SJSA1 (cell line): ENCODE measurements around the gene GRIN2A. TPM values are rescaled to one million over a fixed set of nuclear protein-coding genes. Genes with fewer than 3 reads are reported as not detected.

Experiments
- DNase-seq, 2 experiments: peaks; one replicate each; pipeline ENCODE4 v3.0.0-alpha.2; 2015 to 2020; ENCODE audit warnings: low spot score in 2 of 2, low read depth in 1 of 2
- H3K27ac ChIP-seq: fragments of 250-450 bp; sonication (Bioruptor Pico); 2 replicates; pipeline ENCODE4 v1.5.1; 2020; ENCODE audit warnings: mild to moderate bottlenecking, moderate library complexity
- H3K27me3 ChIP-seq: fragments of 250-450 bp; sonication (Bioruptor Pico); replicated peaks from 2 replicates; pipeline ENCODE4 v1.5.1; 2020; ENCODE audit warnings: mild to moderate bottlenecking, moderate library complexity
- H3K36me3 ChIP-seq: fragments of 250-450 bp; sonication (Bioruptor Pico); 2 replicates; pipeline ENCODE4 v1.5.1; 2020; ENCODE audit warnings: mild to moderate bottlenecking
- H3K4me1 ChIP-seq: fragments of 250-450 bp; sonication (Bioruptor Pico); replicated peaks from 2 replicates; pipeline ENCODE4 v1.6.1; 2021; ENCODE audit warnings: mild to moderate bottlenecking
- H3K4me3 ChIP-seq: fragments of 250-450 bp; sonication (Bioruptor Pico); 2 replicates; pipeline ENCODE4 v1.5.1; 2020; ENCODE audit warnings: mild to moderate bottlenecking
- H3K9me3 ChIP-seq: fragments of 250-450 bp; sonication (Bioruptor Pico); replicated peaks from 2 replicates; pipeline ENCODE4 v1.5.1; 2020; ENCODE audit warnings: mild to moderate bottlenecking
- total RNA-seq: library from RNA; depleted of rRNA; stranded (reverse); fragments of >200 nt; shearing (Covaris generic); gene quantifications from 2 replicates; pipeline ENCODE4 v1.2.3, GENCODE V29; 2014

GRIN2A gene
- total RNA-seq, 1 experiment from 2014 or later: not detected

GRCh38 chr16:9840761-9841665 is 341.2 kb downstream of the GRIN2A start:
- Histone ChIP-seq H3K36me3 (no peaks in the 10 kb centered on the region), H3K9me3 (no peaks in the 10 kb centered on the region), H3K27ac (no peak overlapping the region), H3K27me3 (no peaks in the 10 kb centered on the region), H3K4me3 (no peak overlapping the region), H3K4me1 (no peaks in the 10 kb centered on the region)
- DNase-seq: no peak

- Histone ChIP-seq H3K36me3 (no peaks in the 10 kb centered on the region), H3K4me1 (no peaks in the 10 kb centered on the region), H3K9me3 (no peaks in the 10 kb centered on the region), H3K27me3 (no peaks in the 10 kb centered on the region), H3K27ac (no peak overlapping the region), H3K4me3 (no peak overlapping the region)
- DNase-seq: no peak
Measured at GRCh38 chr16:9837481-9837880, 344.7 kb downstream of the GRIN2A start.

DNA sequence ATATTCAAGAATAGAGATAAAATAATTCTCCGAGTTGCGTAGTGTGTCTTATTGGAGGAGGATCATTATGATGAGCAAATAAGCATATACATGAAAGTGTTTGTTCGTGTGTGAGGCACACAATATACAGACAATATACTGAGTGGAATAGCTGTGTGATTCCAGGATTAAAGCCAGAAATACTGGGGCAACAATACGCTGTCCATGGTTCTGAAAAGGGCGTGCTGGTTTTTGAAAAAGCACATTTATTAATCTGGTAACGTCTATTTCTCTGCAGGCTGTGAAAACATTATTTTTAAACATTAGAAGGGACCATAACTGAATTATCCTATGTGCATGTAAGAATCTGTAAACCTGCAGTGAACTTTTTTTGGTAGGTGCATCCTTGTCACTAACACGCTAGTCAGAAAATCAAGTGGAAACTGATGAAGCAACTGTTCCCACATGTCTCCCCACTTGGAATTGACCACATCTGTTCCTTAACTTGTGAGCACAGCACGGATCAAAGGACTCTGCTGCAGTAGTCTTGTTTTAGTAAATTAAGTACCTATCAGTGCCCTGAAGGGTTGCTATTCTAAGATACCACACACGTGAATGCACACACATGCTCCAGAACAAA is 346.0 kb downstream of the GRIN2A start:
- DNase-seq: no peak
- no peaks in the 10 kb centered on the region for H3K4me1 ChIP-seq
- H3K27me3 ChIP-seq: no peaks in the 10 kb centered on the region

GRCh38 chr16:9827062-9827752 is 355.0 kb downstream of the GRIN2A start:
- no peaks in the 10 kb centered on the region for H3K9me3 ChIP-seq
- no peaks in the 10 kb centered on the region for H3K4me1 ChIP-seq
- DNase-seq: no peak
- H3K27ac ChIP-seq: no peak overlapping the region
- H3K27me3 ChIP-seq: no peaks in the 10 kb centered on the region
- no peaks in the 10 kb centered on the region for H3K36me3 ChIP-seq
- no peak overlapping the region for H3K4me3 ChIP-seq

More for the DNA sequence above, 346.0 kb downstream of the GRIN2A start:
- Histone ChIP-seq H3K4me3 (no peak overlapping the region), H3K27ac (no peak overlapping the region), H3K36me3 (no peaks in the 10 kb centered on the region), H3K9me3 (no peaks in the 10 kb centered on the region)

GRCh38 chr16:9826656-9827055 is 355.6 kb downstream of the GRIN2A start:
- Histone ChIP-seq H3K4me1 (no peaks in the 10 kb centered on the region), H3K4me3 (no peak overlapping the region), H3K9me3 (no peaks in the 10 kb centered on the region), H3K27ac (no peak overlapping the region), H3K27me3 (no peaks in the 10 kb centered on the region), H3K36me3 (no peaks in the 10 kb centered on the region)
- DNase-seq: no peak

- Histone ChIP-seq H3K36me3 (no peaks in the 10 kb centered on the region), H3K4me1 (no peaks in the 10 kb centered on the region), H3K9me3 (no peaks in the 10 kb centered on the region), H3K27ac (no peak overlapping the region), H3K27me3 (no peaks in the 10 kb centered on the region), H3K4me3 (no peak overlapping the region)
- no peak for DNase-seq
Measured at GRCh38 chr16:9824200-9825068, 357.8 kb downstream of the GRIN2A start.

DNA sequence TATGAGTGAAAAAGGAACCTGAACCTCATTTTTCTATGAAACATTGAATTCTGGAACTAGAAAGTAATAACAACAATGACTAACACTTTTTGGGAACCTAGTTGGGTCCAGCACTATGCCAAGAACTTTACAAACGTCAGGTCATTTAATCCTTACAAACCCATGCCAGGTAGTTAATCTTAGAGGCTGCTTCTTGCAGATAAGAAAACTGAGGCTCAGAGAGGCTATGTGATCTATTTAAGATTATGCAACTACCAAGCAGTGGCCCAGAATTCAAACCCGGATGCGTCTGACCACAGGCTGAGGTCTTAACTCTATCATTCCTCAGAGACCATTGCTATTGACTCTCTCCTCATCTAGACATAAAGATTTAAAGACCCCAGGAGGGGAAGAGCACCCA is 358.7 kb downstream of the GRIN2A start:
- no peaks in the 10 kb centered on the region for H3K4me1 ChIP-seq
- DNase-seq: no peak
- H3K36me3 ChIP-seq: no peaks in the 10 kb centered on the region
- no peaks in the 10 kb centered on the region for H3K9me3 ChIP-seq
- H3K4me3 ChIP-seq: no peak overlapping the region
- H3K27me3 ChIP-seq: no peaks in the 10 kb centered on the region
- no peak overlapping the region for H3K27ac ChIP-seq

DNA sequence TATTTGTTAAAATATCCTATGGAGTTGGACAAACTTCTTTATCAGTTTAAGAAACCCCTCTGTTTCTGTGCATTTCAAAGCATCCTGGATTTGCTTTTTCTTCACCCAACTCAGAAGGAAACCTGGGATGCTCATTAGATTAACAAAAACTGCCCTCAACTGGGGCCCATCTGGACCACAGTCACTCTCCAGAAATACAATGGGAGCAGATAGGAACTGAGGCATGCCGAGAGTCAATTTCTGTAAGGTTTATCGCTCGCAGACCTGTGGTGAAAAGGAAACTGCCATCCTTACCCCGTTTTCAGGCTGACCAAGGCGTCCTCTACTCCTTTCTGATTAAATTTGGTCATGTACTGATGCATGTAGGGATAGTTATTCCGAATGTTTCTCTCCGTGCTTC is 360.3 kb downstream of the GRIN2A start:
- Histone ChIP-seq H3K36me3 (no peaks in the 10 kb centered on the region), H3K4me3 (no peak overlapping the region), H3K27ac (no peak overlapping the region), H3K9me3 (no peaks in the 10 kb centered on the region), H3K27me3 (no peaks in the 10 kb centered on the region), H3K4me1 (no peaks in the 10 kb centered on the region)
- DNase-seq: no peak

DNA sequence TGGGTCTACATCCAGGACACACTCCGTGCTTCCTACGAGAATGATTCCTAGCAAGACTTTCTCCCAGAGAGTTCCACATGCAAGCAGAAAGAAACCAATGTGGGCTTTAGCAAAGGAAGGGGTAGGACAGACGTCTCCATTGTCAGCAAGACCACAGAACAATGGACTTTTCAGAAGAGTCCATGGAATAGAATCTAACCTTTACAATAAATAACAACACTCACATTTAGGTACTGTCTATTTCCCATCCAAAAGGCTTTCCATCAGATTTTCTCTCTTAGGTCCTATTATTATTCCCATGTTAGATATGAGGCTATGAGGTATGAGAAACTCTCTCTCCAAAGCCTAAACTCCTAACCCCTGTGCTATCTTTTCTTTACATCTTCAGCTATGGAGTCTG is 360.9 kb downstream of the GRIN2A start:
- no peak for DNase-seq
- Histone ChIP-seq H3K36me3 (no peaks in the 10 kb centered on the region), H3K27ac (no peak overlapping the region), H3K4me1 (no peaks in the 10 kb centered on the region), H3K9me3 (no peaks in the 10 kb centered on the region), H3K4me3 (no peak overlapping the region), H3K27me3 (no peaks in the 10 kb centered on the region)

DNA sequence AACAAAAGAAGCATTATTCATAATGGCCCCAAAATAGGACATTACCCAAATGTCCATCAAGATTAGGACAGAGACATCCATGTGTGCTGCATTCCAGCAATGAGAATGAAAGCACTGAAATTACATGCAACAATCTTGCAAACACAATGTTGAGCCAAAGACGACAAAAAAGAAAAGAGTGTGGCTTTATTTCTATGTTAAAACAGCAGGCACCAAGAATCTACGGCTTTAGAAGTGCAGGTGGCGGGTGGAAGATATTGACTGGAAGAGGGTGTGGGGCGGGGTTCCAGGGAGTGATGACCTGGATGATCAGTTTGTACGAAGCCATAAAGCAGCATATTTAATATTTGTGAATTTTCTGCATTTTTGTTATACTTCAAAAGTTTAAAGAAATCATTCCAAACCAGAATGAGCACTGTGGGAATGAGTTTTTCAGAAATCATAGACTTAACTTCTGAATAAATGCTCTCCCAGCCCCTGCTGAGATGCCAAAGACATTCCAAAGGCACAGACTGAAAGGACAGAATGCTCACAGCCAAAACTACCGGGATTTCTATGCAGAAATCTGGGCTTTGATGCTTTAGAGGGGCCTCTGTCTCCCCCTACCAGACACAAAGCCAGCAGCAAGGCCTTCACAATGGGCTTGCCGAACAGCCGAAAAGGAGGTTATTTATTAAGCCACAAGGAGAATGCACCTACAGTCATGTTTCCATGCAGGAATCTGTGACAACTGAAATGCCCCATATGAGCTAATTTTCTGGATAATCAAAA is 361.6 kb downstream of the GRIN2A start:
- Histone ChIP-seq H3K27me3 (no peaks in the 10 kb centered on the region; the same call in 1 of the 2 replicates), H3K4me3 (no peak overlapping the region), H3K9me3 (no peaks in the 10 kb centered on the region), H3K36me3 (no peaks in the 10 kb centered on the region), H3K4me1 (no peaks in the 10 kb centered on the region), H3K27ac (no peak overlapping the region)
- DNase-seq: no peak

- Histone ChIP-seq H3K4me3 (no peak overlapping the region), H3K27me3 (peaks cover 3% of the 10 kb centered on the region; the same call in 1 of the 2 replicates), H3K9me3 (no peaks in the 10 kb centered on the region), H3K27ac (no peak overlapping the region), H3K4me1 (no peaks in the 10 kb centered on the region), H3K36me3 (no peaks in the 10 kb centered on the region)
- no peak for DNase-seq
Measured at GRCh38 chr16:9818702-9819101, 363.5 kb downstream of the GRIN2A start.

DNA sequence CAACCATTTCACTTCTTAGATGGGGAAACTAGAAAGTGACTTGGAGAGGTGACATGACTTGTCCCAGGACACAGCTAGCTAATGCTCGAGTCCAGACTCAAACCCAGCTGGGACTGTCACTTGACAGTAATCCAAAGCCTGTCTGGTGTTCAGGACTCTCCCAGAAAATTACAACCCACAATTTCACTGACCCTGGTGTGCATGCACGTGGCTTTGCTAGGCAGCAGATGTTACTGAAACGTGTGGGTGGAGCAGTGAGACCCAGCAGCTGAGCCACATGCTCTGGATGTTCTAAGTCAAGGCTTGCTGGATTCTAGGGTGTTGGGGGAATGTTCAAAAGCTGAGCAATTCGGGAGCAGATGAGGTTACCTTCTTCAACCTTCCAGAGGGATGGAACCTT is 364.6 kb downstream of the GRIN2A start:
- no peaks in the 10 kb centered on the region for H3K36me3 ChIP-seq
- H3K4me3 ChIP-seq: no peak overlapping the region
- H3K27me3 ChIP-seq: peaks cover 3% of the 10 kb centered on the region; the same call in 1 of the 2 replicates
- H3K9me3 ChIP-seq: no peaks in the 10 kb centered on the region
- H3K27ac ChIP-seq: no peak overlapping the region
- no peak for DNase-seq
- H3K4me1 ChIP-seq: no peaks in the 10 kb centered on the region

- no peaks in the 10 kb centered on the region for H3K9me3 ChIP-seq
- no peaks in the 10 kb centered on the region for H3K4me1 ChIP-seq
- no peaks in the 10 kb centered on the region for H3K36me3 ChIP-seq
- DNase-seq: no peak
- no peak overlapping the region for H3K27ac ChIP-seq
- no peak overlapping the region for H3K4me3 ChIP-seq
- H3K27me3 ChIP-seq: peaks cover 3% of the 10 kb centered on the region; the same call in 1 of the 2 replicates
Measured at GRCh38 chr16:9816644-9817043, 365.6 kb downstream of the GRIN2A start.
